HG03469 (cell line): ENCODE measurements around the gene ADORA1.

Source experiments
- ATAC-seq: cut with Tn5 transposase; IDR thresholded peaks from one replicate; pipeline ENCODE4 v1.9.1; 2021; ENCODE audit warnings: mild to moderate bottlenecking, moderate library complexity, moderate number of reproducible peaks; ENCODE audit not compliant: unreplicated experiment

The ADORA1 gene

DNA sequence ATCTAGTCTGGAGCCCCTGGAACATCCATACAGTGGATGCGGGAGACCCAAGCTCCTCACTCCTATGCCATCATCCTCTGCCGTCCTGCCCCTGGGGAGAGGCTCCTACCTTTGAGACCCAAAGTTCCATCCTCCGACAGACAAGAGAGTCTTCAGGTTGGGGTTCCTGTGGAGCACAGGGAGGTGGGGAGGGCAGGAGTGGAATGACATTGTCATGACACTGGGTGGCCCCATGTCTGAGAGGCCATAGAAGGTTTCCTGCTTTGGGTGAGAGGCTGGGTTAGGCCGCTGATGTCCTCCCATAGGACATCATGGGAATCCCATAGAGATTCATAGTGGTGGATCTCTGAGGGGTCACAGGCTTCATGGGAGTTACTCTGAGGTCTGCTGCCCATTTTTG is 56.9 kb downstream of the ADORA1 start:
- no peak for ATAC-seq

GRCh38 chr1:203185061-203185461 is 57.5 kb downstream of the ADORA1 start:
- no peak for ATAC-seq

DNA sequence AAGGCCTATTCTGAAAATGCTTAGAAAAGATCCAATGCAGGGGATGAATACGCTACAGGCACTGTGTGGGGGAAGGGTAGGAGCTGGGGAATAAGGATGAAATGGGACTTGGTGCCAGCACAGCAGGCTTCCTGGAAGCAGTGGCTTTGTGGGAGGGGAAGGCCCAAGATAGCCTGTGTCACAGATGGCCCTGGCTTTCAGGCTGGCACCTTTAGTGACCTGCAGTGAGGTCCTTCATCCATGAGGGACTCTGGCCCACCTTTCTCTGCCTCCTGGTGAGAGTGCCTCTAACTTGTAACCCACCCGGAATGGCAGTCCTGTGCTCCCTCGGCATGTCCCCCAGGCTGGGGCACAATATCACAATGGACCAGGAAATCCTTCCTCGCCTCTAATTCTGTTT is 58.1 kb downstream of the ADORA1 start:
- no peak for ATAC-seq

GRCh38 chr1:203186091-203186445 is 58.5 kb downstream of the ADORA1 start:
- no peak for ATAC-seq

- ATAC-seq = no peak
Observed at GRCh38 chr1:203186446-203187303, 59.1 kb downstream of the ADORA1 start, which contains the start of gene CHI3L1. CHI3L1 (minus strand) TSS chr1:203186704; CDS start chr1:203186623, 81 bp downstream.

GRCh38 chr1:203187304-203187685 is 59.8 kb downstream of the ADORA1 start:
- no peak for ATAC-seq

DNA sequence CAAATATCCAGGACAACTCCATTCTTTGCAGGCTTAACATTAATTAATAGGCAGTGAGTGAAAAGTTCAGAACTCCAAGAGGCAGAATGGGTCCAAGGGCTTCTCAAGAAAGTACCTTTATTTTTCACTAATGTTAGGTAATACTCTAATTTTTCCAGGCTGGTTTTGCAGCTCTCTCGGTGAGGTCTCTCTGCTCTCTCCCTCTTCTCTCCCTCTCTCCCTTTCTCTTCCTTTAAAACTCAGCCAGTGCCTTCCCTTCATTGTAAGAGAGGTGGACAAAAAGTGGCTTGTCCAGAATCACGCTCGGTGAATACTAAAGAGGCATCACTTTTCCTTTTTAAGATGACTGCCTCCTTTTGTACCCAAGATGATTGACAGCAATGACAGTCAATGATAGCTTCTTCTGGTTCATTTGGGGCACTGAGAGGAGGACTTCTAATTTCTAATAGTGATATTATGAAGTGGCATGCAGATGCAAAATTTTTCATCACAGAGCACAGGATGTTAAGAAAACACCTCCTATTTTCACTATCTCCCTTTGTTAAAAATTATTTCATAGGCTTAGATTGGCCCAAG is 60.3 kb downstream of the ADORA1 start:
- ATAC-seq = no peak

DNA sequence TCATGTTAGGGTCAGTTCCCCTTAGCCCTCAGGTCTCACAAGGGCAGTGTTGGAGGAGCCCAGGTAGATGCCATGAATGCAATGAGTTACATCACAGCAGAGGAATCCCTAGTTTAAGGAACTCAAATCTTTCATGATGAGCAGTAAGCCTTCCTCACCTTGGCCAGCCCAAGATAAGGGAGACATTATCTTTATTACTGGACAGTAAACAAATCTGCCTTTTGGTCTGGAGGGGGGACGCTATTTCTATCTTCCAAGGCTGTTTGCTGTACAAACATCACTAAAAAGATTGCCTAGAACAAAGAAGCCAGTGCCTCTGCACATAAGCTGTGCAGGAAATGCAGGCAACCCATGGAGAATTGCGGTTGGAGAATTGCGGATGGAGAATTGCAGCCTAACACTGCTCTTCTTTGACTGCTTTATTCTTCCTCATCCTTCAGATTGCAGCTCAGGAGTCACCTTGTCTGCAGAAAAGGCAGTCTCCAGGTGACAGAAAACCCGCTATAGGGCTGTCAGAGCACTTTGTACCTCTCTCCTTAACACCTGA is 61.2 kb downstream of the ADORA1 start:
- no peak for ATAC-seq

DNA sequence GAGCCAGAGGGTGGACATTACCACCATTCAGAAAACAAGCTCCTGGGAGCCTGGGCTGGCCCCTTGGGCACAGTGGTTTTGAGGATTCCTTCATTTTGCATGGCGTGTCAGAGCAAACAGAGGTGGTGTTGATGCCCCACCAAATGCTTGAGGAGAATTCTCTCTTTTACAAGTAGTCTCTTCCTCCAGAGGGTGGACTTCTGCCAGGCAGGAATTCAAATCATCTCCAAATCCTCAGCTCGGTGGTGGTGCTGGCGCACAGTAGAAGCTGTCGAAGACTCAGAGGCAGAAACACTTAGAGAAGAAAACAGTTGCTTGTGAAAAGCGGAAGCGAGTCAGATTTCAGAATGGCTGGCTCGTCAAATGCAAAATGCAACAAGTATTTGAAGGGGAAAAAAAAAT is 62.4 kb downstream of the ADORA1 start:
- ATAC-seq = no peak

- no peak for ATAC-seq
Observed at GRCh38 chr1:203190949-203191348, 63.4 kb downstream of the ADORA1 start.

- no peak for ATAC-seq
Observed at GRCh38 chr1:203196371-203196770, 68.8 kb downstream of the ADORA1 start.

GRCh38 chr1:203197625-203198024 is 70.1 kb downstream of the ADORA1 start:
- ATAC-seq = no peak

- ATAC-seq = no peak
Observed at GRCh38 chr1:203199002-203199401, 71.5 kb downstream of the ADORA1 start.

GRCh38 chr1:203199481-203199815 is 71.9 kb downstream of the ADORA1 start:
- ATAC-seq = no peak

GRCh38 chr1:203199816-203200571 is 72.5 kb downstream of the ADORA1 start:
- no peak for ATAC-seq

GRCh38 chr1:203200916-203201315 is 73.4 kb downstream of the ADORA1 start:
- no peak for ATAC-seq

DNA sequence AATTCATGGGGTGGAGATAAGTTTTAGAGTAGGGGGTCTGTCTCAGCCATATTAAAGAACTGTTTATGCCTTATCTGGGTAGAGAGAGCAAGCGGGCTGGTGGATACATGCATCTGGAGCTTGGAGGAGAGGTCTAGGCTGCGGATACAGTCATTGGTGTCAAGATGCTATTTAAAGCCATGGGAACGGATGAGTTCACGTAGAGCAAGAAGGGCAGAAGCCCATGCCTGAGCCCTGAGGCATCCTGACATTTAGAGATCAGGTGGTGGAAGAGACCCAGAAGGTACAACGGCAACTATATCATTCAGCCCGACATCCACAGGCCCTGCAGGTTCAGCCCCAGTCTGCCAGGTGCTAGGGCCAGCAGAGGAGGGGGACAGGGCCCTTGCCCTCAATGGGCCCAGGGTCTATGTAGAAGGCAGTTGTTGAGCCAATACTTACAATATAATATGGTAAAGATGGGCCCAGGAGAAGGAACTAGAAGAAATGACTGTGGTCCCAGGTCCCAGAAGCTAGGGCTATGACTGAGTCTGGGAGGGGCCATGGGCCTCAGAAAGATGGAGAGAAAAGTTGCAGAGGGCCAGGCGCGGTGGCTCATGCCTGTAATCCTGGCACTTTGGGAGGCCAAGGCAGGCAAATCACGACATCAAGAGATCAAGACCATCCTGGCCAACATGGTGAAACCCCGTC is 74.1 kb downstream of the ADORA1 start:
- no peak for ATAC-seq

GRCh38 chr1:203202431-203203245 is 75.1 kb downstream of the ADORA1 start:
- no peak for ATAC-seq

DNA sequence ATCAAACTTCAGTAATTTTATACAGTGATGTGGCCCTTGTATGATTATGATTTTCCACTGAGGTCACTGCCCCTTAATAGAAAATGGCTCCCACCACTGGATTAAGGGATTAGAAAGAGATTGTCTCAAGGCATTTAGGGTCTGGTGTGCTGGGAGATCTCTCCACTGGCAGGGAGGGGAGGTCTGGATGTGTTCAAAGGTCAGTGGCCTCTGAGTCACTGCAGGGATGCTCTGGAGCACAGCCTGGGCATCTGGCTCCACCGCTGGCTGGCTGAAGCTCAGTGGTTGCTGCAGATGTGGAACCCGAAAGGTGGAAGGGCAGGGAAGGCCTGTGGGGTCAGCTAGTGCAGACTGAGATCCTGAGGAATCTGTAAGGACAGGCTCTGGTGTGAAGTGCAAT is 77.2 kb downstream of the ADORA1 start:
- ATAC-seq = no peak

- ATAC-seq = no peak
Observed at GRCh38 chr1:203206129-203206687, 78.7 kb downstream of the ADORA1 start.
